H9 (cell line): Measurements from ENCODE around the gene PSPN. TPM values are rescaled to one million over a fixed set of nuclear protein-coding genes. Genes with fewer than 3 reads are reported as not detected.

ENCODE experiments used
- DNase-seq: peaks from one replicate; pipeline ENCODE4 v3.0.0-alpha.2; 2017
- H2AFZ ChIP-seq: one replicate; pipeline ENCODE4 v1.6.1; 2013; ENCODE audit warnings: mild to moderate bottlenecking, low read length, control low read depth, moderate library complexity
- H2AK5ac ChIP-seq: 2 replicates; pipeline ENCODE4 v1.6.1; 2013; ENCODE audit warnings: low read length, control low read depth, mixed read lengths; ENCODE audit not compliant: insufficient read length
- H2BK120ac ChIP-seq: one replicate; pipeline ENCODE4 v1.6.1; 2013; ENCODE audit warnings: low read depth, mild to moderate bottlenecking, low read length, control low read depth, inconsistent platforms; ENCODE audit not compliant: poor library complexity, severe bottlenecking
- H2BK12ac ChIP-seq: 2 replicates; pipeline ENCODE4 v1.6.1; 2013; ENCODE audit warnings: low read length, control low read depth, mixed read lengths, low read depth; ENCODE audit not compliant: insufficient read length
- H2BK15ac ChIP-seq: 2 replicates; pipeline ENCODE4 v1.6.1; 2013; ENCODE audit warnings: low read depth, low read length, control low read depth
- H2BK20ac ChIP-seq: one replicate; pipeline ENCODE4 v1.6.1; 2013; ENCODE audit warnings: low read depth, mild to moderate bottlenecking, low read length, control low read depth, inconsistent platforms; ENCODE audit not compliant: poor library complexity, severe bottlenecking
- H2BK5ac ChIP-seq: 2 replicates; pipeline ENCODE4 v1.6.1; 2013; ENCODE audit warnings: low read length, control low read depth, mixed read lengths; ENCODE audit not compliant: insufficient read length
- H3K14ac ChIP-seq: 2 replicates; pipeline ENCODE4 v1.6.1; 2013; ENCODE audit warnings: low read length, control low read depth; ENCODE audit not compliant: insufficient read depth
- H3K18ac ChIP-seq: 2 replicates; pipeline ENCODE4 v1.6.1; 2013; ENCODE audit warnings: low read depth, mild to moderate bottlenecking, mixed read lengths, low read length, control low read depth; ENCODE audit not compliant: insufficient read length
- H3K23ac ChIP-seq: 2 replicates; pipeline ENCODE4 v1.6.1; 2013; ENCODE audit warnings: low read length, control low read depth, mixed read lengths, low read depth; ENCODE audit not compliant: insufficient read length
- H3K23me2 ChIP-seq: 2 replicates; pipeline ENCODE4 v1.6.1; 2013; ENCODE audit warnings: low read depth, mild to moderate bottlenecking, mixed read lengths, low read length, control low read depth; ENCODE audit not compliant: insufficient read length, poor library complexity, severe bottlenecking
- H3K27ac ChIP-seq: 2 replicates; pipeline ENCODE4 v1.5.1; 2013; ENCODE audit warnings: low read length, control low read depth, mixed read lengths, low read depth; ENCODE audit not compliant: insufficient read length
- H3K27me3 ChIP-seq: 2 replicates; pipeline ENCODE4 v1.6.1; 2013; ENCODE audit warnings: low read length, control low read depth, inconsistent platforms; ENCODE audit not compliant: insufficient read depth
- H3K4ac ChIP-seq: 2 replicates; pipeline ENCODE4 v1.6.1; 2013; ENCODE audit warnings: low read depth, mild to moderate bottlenecking, control low read depth, inconsistent platforms, low read length, moderate library complexity
- H3K4me1 ChIP-seq: 2 replicates; pipeline ENCODE4 v1.6.1; 2013; ENCODE audit warnings: low read length, control low read depth, inconsistent platforms; ENCODE audit not compliant: insufficient read depth
- H3K4me2 ChIP-seq: 2 replicates; pipeline ENCODE4 v1.6.1; 2013; ENCODE audit warnings: low read length, control low read depth, mixed read lengths; ENCODE audit not compliant: insufficient read length, insufficient read depth
- H3K56ac ChIP-seq: 2 replicates; pipeline ENCODE4 v1.6.1; 2013; ENCODE audit warnings: low read depth, mild to moderate bottlenecking, mixed read lengths, low read length, control low read depth; ENCODE audit not compliant: insufficient read length
- H3K79me1 ChIP-seq: 2 replicates; pipeline ENCODE4 v1.6.1; 2013; ENCODE audit warnings: low read depth, mild to moderate bottlenecking, moderate library complexity, low read length, control low read depth, inconsistent platforms; ENCODE audit not compliant: insufficient read depth, poor library complexity, severe bottlenecking
- H3K79me2 ChIP-seq: 2 replicates; pipeline ENCODE4 v1.6.1; 2013; ENCODE audit warnings: low read length, control low read depth, inconsistent platforms; ENCODE audit not compliant: insufficient read depth
- H3K9ac ChIP-seq: 2 replicates; pipeline ENCODE4 v1.6.1; 2013; ENCODE audit warnings: low read length, control low read depth, mixed read lengths; ENCODE audit not compliant: insufficient read length; ENCODE audit errors: extremely low read depth
- H3K9me3 ChIP-seq: one replicate; pipeline ENCODE4 v1.6.1; 2013; ENCODE audit warnings: low read depth, low read length, inconsistent platforms; ENCODE audit not compliant: control insufficient read depth
- H3T11ph ChIP-seq: one replicate; pipeline ENCODE4 v1.6.1; 2013; ENCODE audit warnings: mild to moderate bottlenecking, low read length, control low read depth, inconsistent platforms
- H4K20me1 ChIP-seq: one replicate; pipeline ENCODE4 v1.6.1; 2013; ENCODE audit not compliant: control insufficient read depth, insufficient read length, insufficient read depth
- H4K5ac ChIP-seq: 2 replicates; pipeline ENCODE4 v1.6.1; 2013; ENCODE audit warnings: low read depth, mild to moderate bottlenecking, mixed read lengths, low read length, control low read depth; ENCODE audit not compliant: insufficient read length
- H4K8ac ChIP-seq: replicated peaks from 2 replicates; pipeline ENCODE4 v1.6.1; 2013; ENCODE audit warnings: low read length, control low read depth, mixed read lengths, low read depth; ENCODE audit not compliant: insufficient read length
- H4K91ac ChIP-seq: 2 replicates; pipeline ENCODE4 v1.6.1; 2013; ENCODE audit warnings: low read depth, mild to moderate bottlenecking, moderate library complexity, mixed read lengths, low read length, control low read depth; ENCODE audit not compliant: insufficient read length
- H3K27ac Mint-ChIP-seq, 3 experiments: 2 replicates in 2 of 3; 3 replicates in 1 of 3; pipeline ENCODE4 v1.8.0; 2020 to 2021; ENCODE audit warnings: mixed read lengths in 3 of 3, mild to moderate bottlenecking in 1 of 3, moderate library complexity in 1 of 3
- H3K27me3 Mint-ChIP-seq: 2 replicates; pipeline ENCODE4 v1.8.0; 2021; ENCODE audit warnings: low read depth, mild to moderate bottlenecking, moderate library complexity, mixed read lengths
- H3K36me3 Mint-ChIP-seq, 3 experiments: 2 replicates in 2 of 3; 3 replicates in 1 of 3; pipeline ENCODE4 v1.8.0; 2020 to 2021; ENCODE audit warnings: low read depth in 3 of 3, mixed read lengths in 3 of 3; ENCODE audit not compliant: insufficient read depth in 1 of 3
- H3K4me1 Mint-ChIP-seq, 2 experiments: 2 replicates each; pipeline ENCODE4 v1.8.0; 2020; ENCODE audit warnings: mixed read lengths in 2 of 2
- H3K4me3 Mint-ChIP-seq, 2 experiments: 2 replicates in 1 of 2; 3 replicates in 1 of 2; pipeline ENCODE4 v1.8.0; 2020 to 2021; ENCODE audit warnings: mild to moderate bottlenecking in 2 of 2, mixed read lengths in 2 of 2, moderate library complexity in 1 of 2
- H3K9me3 Mint-ChIP-seq, 2 experiments: 2 replicates in 1 of 2; 3 replicates in 1 of 2; pipeline ENCODE4 v1.8.0; 2020; ENCODE audit warnings: mild to moderate bottlenecking in 2 of 2, mixed read lengths in 2 of 2, moderate library complexity in 1 of 2
- WGBS: extraction: QIAGEN DNeasy Blood & Tissue Kit; methylation state at CpG from one replicate; pipeline ENCODE4 v1.1.7; 2013; ENCODE audit warnings: missing lambda C conversion rate, low lambda C conversion rate, mixed read lengths; ENCODE audit not compliant: insufficient read length; ENCODE audit errors: extremely low coverage; 5-methylcytosine and 5-hydroxymethylcytosine counted together
- total RNA-seq: library from RNA; stranded (reverse); gene quantifications from 2 replicates; pipeline ENCODE4 v1.2.1, GENCODE V29; 2021
- TF ChIP-seq, protein P1 (sequence below): fragments of 200-600 bp; sonication (generic); conservative IDR thresholded peaks from 3 replicates; pipeline ENCODE4 v1.8.0; 2021; ENCODE audit warnings: antibody characterized with exemption, mild to moderate bottlenecking

PSPN gene
- total RNA-seq, 1 experiment from 2014 or later, result 2.1 TPM

GRCh38 chr19:6412447-6413091, 36.8 kb upstream of the PSPN start:
- H4K8ac ChIP-seq, result no peak overlapping the region

More at GRCh38 chr19:6412447-6413091, 36.8 kb upstream of the PSPN start:
- DNase-seq, result peak; percentile 90
- Histone ChIP-seq H4K20me1 (no peaks in the 10 kb centered on the region), H3K9ac (no peak overlapping the region), H3K4ac (no peak overlapping the region), H2BK5ac (no peak overlapping the region), H3K4me1 (no peaks in the 10 kb centered on the region), H4K91ac (no peak overlapping the region), H3K79me1 (peaks cover 3% of the 10 kb centered on the region), H2BK12ac (no peak overlapping the region), H3K23ac (no peak overlapping the region), H3K23me2 (no peaks in the 10 kb centered on the region), H2BK15ac (no peak overlapping the region), H3K9me3 (no peaks in the 10 kb centered on the region), H3K14ac (no peak overlapping the region), H2BK120ac (no peak overlapping the region), H3K18ac (no peak overlapping the region), H2AFZ (no peak overlapping the region), H3K27me3 (no peaks in the 10 kb centered on the region), H2BK20ac (no peak overlapping the region), H2AK5ac (no peak overlapping the region), H3K79me2 (no peaks in the 10 kb centered on the region), H3K4me2 (no peak overlapping the region), H3K27ac (no peak overlapping the region), H3K56ac (no peak overlapping the region), H4K5ac (no peak overlapping the region), H3T11ph (no peak overlapping the region)
- WGBS, result no CpG with 5 or more reads among the region's 15 CpGs
- Mint-ChIP-seq H3K9me3 (no peaks in the 10 kb centered on the region; a peak in 1 of 5 replicates), H3K4me3 (peak overlapping the region in 1 of 2 experiments; percentile 42; a peak in 1 of 5 replicates), H3K36me3 (peaks cover 17 to 44% (median 44%) of the 10 kb centered on the region in 3 experiments; a peak in 6 of 7 replicates), H3K4me1 (peaks cover 3 to 21% of the 10 kb centered on the region in 2 experiments), H3K27me3 (no peaks in the 10 kb centered on the region), H3K27ac (peak overlapping the region; percentile 73 to 95 (median 80); a peak in 5 of 7 replicates)
- TF ChIP-seq, protein P1, sequence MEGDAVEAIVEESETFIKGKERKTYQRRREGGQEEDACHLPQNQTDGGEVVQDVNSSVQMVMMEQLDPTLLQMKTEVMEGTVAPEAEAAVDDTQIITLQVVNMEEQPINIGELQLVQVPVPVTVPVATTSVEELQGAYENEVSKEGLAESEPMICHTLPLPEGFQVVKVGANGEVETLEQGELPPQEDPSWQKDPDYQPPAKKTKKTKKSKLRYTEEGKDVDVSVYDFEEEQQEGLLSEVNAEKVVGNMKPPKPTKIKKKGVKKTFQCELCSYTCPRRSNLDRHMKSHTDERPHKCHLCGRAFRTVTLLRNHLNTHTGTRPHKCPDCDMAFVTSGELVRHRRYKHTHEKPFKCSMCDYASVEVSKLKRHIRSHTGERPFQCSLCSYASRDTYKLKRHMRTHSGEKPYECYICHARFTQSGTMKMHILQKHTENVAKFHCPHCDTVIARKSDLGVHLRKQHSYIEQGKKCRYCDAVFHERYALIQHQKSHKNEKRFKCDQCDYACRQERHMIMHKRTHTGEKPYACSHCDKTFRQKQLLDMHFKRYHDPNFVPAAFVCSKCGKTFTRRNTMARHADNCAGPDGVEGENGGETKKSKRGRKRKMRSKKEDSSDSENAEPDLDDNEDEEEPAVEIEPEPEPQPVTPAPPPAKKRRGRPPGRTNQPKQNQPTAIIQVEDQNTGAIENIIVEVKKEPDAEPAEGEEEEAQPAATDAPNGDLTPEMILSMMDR, result peak; percentile 95
